Measurements from ENCODE around the gene ID4. TPM values are rescaled to one million over a fixed set of nuclear protein-coding genes. Genes with fewer than 3 reads are reported as not detected.

Gene ID4
- total RNA-seq, 6 donors from 2014 or later, result 16.8 to 84.1 (median 36.2) TPM

GRCh38 chr6:19837511-19838441, 606 bp downstream of the ID4 start:
- Histone ChIP-seq H3K4me1 (peaks cover 0 to 13% (median 3%) of the 10 kb centered on the region in 4 donors), H3K27ac (peak overlapping the region; percentile 90 to 92 (median 92)), H3K9me3 (no peaks in the 10 kb centered on the region), H3K27me3 (peaks cover 0 to 21% (median 4%) of the 10 kb centered on the region in 4 donors), H3K36me3 (no peaks in the 10 kb centered on the region), H3K4me3 (peak overlapping the region; percentile 44 to 69 (median 66))
- 9% methylated on average over 64 of the region's 122 CpGs; no CpG with 5 or more reads in 1 of the 2 donors for WGBS, 2 donors
- ATAC-seq (ENCODE audit: low FRiP score in 2 of 2) (peak in 1 of 2 donors; percentile 55), DNase-seq (peak; percentile 34 to 92)
- TF ChIP-seq CTCF (IDR thresholded peaks at IDR 0.05) (peak in 2 of 6 experiments; percentile 10 to 16), EP300 (IDR thresholded peaks at IDR 0.05) (no peak), POLR2A (IDR thresholded peaks at IDR 0.05) (peak in 1 of 4 donors; percentile 42)

- H3K4me1 ChIP-seq, result peaks cover 0 to 13% (median 3%) of the 10 kb centered on the region in 4 donors
- 2% methylated on average over 39 to 62 of the region's 63 CpGs for WGBS, 2 donors
- H3K36me3 ChIP-seq, result no peaks in the 10 kb centered on the region
- DNase-seq, result peak; percentile 67 to 91
- H3K4me3 ChIP-seq, result peak overlapping the region; percentile 15 to 69 (median 66)
- ATAC-seq (ENCODE audit: low FRiP score in 2 of 2), result peak; percentile 4 to 49
- TF ChIP-seq CTCF (IDR thresholded peaks at IDR 0.05) (no peak), EP300 (IDR thresholded peaks at IDR 0.05) (no peak), POLR2A (IDR thresholded peaks at IDR 0.05) (peak in 3 of 4 donors; percentile 32 to 73 (median 67)), POLR2AphosphoS5 (IDR thresholded peaks at IDR 0.05) (peak in 1 of 2 donors; percentile 38)
- H3K9me3 ChIP-seq, result no peaks in the 10 kb centered on the region
- H3K27me3 ChIP-seq, result peaks cover 0 to 21% (median 4%) of the 10 kb centered on the region in 4 donors
- H3K27ac ChIP-seq, result peak overlapping the region; percentile 90 to 92 (median 92)
Measured at GRCh38 chr6:19838442-19839236, 1.5 kb downstream of the ID4 start.

GRCh38 chr6:19839237-19839546, 2.0 kb downstream of the ID4 start:
- peak overlapping the region; percentile 90 to 92 (median 92) for H3K27ac ChIP-seq
- peak overlapping the region; percentile 15 to 69 (median 66) for H3K4me3 ChIP-seq
- ATAC-seq (ENCODE audit: low FRiP score in 2 of 2), result no peak
- TF ChIP-seq POLR2AphosphoS5 (IDR thresholded peaks at IDR 0.05), result no peak
- TF ChIP-seq CTCF (IDR thresholded peaks at IDR 0.05), result no peak
- TF ChIP-seq POLR2A (IDR thresholded peaks at IDR 0.05), result no peak
- no peak for TF ChIP-seq EP300 (IDR thresholded peaks at IDR 0.05)
- 4 to 7% methylated on average over 7 of the region's 7 CpGs for WGBS, 2 donors
- no peaks in the 10 kb centered on the region for H3K36me3 ChIP-seq
- DNase-seq, result no peak
- H3K4me1 ChIP-seq, result peaks cover 0 to 13% (median 3%) of the 10 kb centered on the region in 4 donors
- H3K9me3 ChIP-seq, result no peaks in the 10 kb centered on the region
- H3K27me3 ChIP-seq, result peaks cover 0 to 21% (median 4%) of the 10 kb centered on the region in 4 donors

- Histone ChIP-seq H3K9me3 (no peaks in the 10 kb centered on the region), H3K36me3 (no peaks in the 10 kb centered on the region), H3K4me1 (peaks cover 0 to 13% (median 3%) of the 10 kb centered on the region in 4 donors), H3K27me3 (peaks cover 0 to 21% (median 4%) of the 10 kb centered on the region in 4 donors), H3K4me3 (peak overlapping the region in 2 of 4 donors; percentile 69), H3K27ac (peak overlapping the region in 1 of 4 donors; percentile 92)
- TF ChIP-seq CTCF (IDR thresholded peaks at IDR 0.05), result no peak
- no peak for TF ChIP-seq POLR2A (IDR thresholded peaks at IDR 0.05)
- TF ChIP-seq POLR2AphosphoS5 (IDR thresholded peaks at IDR 0.05), result no peak
- TF ChIP-seq EP300 (IDR thresholded peaks at IDR 0.05), result no peak
- 31 to 40% methylated on average over 1 of the region's 1 CpG for WGBS, 2 donors
- ATAC-seq (ENCODE audit: low FRiP score in 2 of 2) (no peak), DNase-seq (no peak)
Measured at GRCh38 chr6:19839788-19840187, 2.6 kb downstream of the ID4 start.
